Measurements from ENCODE around the gene ZNF563. TPM values are rescaled to one million over a fixed set of nuclear protein-coding genes. Genes with fewer than 3 reads are reported as not detected.
"Not testable (repeated sequence)": the region's sequence is repeated elsewhere in the genome, so short reads cannot be mapped to it uniquely, and the experiment has no call there.

ZNF563 gene
- total RNA-seq, 2 experiments from 2014 or later, result 2.4 to 3.3 TPM

DNA sequence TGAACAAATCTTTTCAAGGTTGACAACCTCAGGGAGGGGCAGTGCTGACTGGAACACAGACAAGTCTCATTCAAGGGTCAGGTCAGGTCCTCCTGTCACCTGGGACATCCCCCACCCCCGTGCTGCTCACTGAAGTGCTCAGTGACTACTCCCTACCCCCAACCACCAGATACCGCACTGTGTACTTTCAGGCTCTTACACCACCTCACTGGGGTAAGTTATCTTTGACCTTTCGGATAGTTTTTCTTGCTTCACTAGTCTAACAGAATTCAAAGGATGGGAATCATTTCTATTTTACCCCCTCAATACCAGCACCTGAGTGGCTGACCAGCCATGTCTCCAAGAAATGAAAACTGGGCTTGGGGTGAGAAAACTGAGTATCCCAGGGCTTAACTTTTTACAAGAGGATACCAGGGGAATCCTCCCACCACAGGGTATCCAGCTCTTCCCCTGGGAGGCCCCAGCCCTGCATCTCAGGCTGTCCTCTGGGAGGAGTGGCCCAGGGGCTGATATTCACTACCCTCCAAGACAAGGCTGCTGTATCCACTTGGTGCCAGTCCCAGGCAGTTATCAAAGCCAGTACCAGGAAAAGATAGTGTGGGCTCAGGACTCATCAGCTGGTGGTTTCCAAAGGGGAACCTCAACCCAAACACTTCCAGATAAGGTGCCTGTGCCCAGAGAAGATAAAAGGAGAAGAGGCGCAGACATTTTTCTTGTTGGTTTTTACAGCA is 2.1 kb downstream of the ZNF563 start:
- CTCF ChIA-PET, result interaction anchor here (1.5 kb wide), 1 partner anchor 34 kb away, joined by 4 read pairs; the partner anchor contains the start of gene ZNF442
- Mint-ChIP-seq H3K36me3 (peaks cover 22% of the 10 kb centered on the region), H3K27ac (peak overlapping the region; percentile 10), H3K4me1 (peaks cover 28% of the 10 kb centered on the region), H3K9me3 (ENCODE audit: low read depth) (no peaks in the 10 kb centered on the region), H3K27me3 (no peaks in the 10 kb centered on the region), H3K4me3 (peak overlapping the region; percentile 94)
- DNase-seq (peak; percentile 53), ATAC-seq (no peak)

- CTCF ChIA-PET, result no interaction called here
- Mint-ChIP-seq H3K4me1 (peaks cover 28% of the 10 kb centered on the region), H3K27ac (no peak overlapping the region)
These were observed 3.1 kb downstream of the ZNF563 start for GRCh38 chr19:12330340-12330739.

GRCh38 chr19:12325690-12326089 is 7.7 kb downstream of the ZNF563 start:
- Mint-ChIP-seq H3K36me3 (peaks cover 56% of the 10 kb centered on the region), H3K4me1 (peaks cover 2% of the 10 kb centered on the region)
- CTCF ChIA-PET, result no interaction called here

More at GRCh38 chr19:12330340-12330739, 3.1 kb downstream of the ZNF563 start:
- ATAC-seq (no peak), DNase-seq (no peak)
- H3K36me3 Mint-ChIP-seq, result peaks cover 31% of the 10 kb centered on the region
- no peak overlapping the region for H3K4me3 Mint-ChIP-seq
- peaks cover 2% of the 10 kb centered on the region for H3K9me3 Mint-ChIP-seq (ENCODE audit: low read depth)
- no peaks in the 10 kb centered on the region for H3K27me3 Mint-ChIP-seq

DNA sequence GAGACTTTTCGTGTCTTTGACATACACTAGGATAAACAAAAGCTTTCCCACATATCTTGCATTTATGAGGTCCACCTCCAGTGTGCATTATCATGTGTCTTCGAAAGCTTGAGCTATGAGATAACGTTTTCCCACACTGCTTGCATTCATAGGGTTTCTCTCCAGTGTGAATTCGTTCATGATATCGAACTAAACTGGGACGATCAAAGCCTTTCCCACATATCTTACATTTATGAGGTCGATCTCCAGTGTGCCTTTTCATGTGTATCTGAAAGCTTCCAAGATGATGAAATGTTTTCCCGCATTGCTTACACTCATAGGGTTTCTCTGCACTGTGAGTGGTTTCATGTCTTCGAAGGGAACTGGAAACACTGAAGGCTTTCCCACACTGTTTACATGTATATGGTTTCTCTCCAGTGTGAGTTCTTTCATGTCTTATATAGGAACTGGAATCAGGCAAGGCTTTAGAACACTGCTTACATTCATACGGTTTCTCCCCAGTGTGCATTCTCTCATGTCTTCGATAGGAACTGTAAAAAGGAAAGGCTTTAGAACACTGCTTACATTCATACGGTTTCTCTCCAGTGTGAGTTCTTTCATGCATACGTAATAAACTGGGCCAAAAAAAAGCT is 14.5 kb downstream of the ZNF563 start:
- CTCF ChIA-PET, result interaction anchor here (0.7 kb wide), 1 partner anchor 14 kb away, joined by 3 read pairs; the partner anchor contains the start of gene ZNF563
- H3K27ac Mint-ChIP-seq, result no peak overlapping the region

More at GRCh38 chr19:12325690-12326089, 7.7 kb downstream of the ZNF563 start:
- DNase-seq, result no peak
- H3K9me3 Mint-ChIP-seq (ENCODE audit: low read depth), result peaks cover 9% of the 10 kb centered on the region
- H3K4me3 Mint-ChIP-seq, result no peak overlapping the region
- no peak for ATAC-seq
- no peak overlapping the region for H3K27ac Mint-ChIP-seq
- H3K27me3 Mint-ChIP-seq, result no peaks in the 10 kb centered on the region

GRCh38 chr19:12314553-12314952 is 18.9 kb downstream of the ZNF563 start:
- CTCF ChIA-PET, result interaction anchor here (0.5 kb wide), 1 partner anchor 12 kb away, joined by 3 read pairs; no protein-coding TSS in a partner anchor
- no peak overlapping the region for H3K4me3 Mint-ChIP-seq
- H3K9me3 Mint-ChIP-seq (ENCODE audit: low read depth), result peaks cover 33% of the 10 kb centered on the region
- no peak for ATAC-seq
- H3K27ac Mint-ChIP-seq, result no peak overlapping the region
- DNase-seq, result no peak
- no peaks in the 10 kb centered on the region for H3K27me3 Mint-ChIP-seq
- peaks cover 39% of the 10 kb centered on the region for H3K36me3 Mint-ChIP-seq
- peaks cover 3% of the 10 kb centered on the region for H3K4me1 Mint-ChIP-seq

More for the DNA sequence above, 14.5 kb downstream of the ZNF563 start:
- Mint-ChIP-seq H3K4me1 (peaks cover 3% of the 10 kb centered on the region), H3K27me3 (no peaks in the 10 kb centered on the region), H3K9me3 (ENCODE audit: low read depth) (peaks cover 36% of the 10 kb centered on the region), H3K4me3 (no peak overlapping the region), H3K36me3 (peaks cover 64% of the 10 kb centered on the region)
- DNase-seq (no peak), ATAC-seq (no peak)

- H3K27ac Mint-ChIP-seq; H3K4me1 Mint-ChIP-seq; H3K4me3 Mint-ChIP-seq; CTCF ChIA-PET; H3K27me3 Mint-ChIP-seq; DNase-seq; H3K9me3 Mint-ChIP-seq (ENCODE audit: low read depth); ATAC-seq: not testable (repeated sequence)
- peaks cover 12% of the 10 kb centered on the region for H3K36me3 Mint-ChIP-seq
These were observed 24.5 kb downstream of the ZNF563 start for GRCh38 chr19:12308891-12309290.

GRCh38 chr19:12295191-12295590 is 38.2 kb downstream of the ZNF563 start:
- H3K27me3 Mint-ChIP-seq, result no peaks in the 10 kb centered on the region
- H3K36me3 Mint-ChIP-seq, result peaks cover 34% of the 10 kb centered on the region
- DNase-seq (no peak), ATAC-seq (no peak)
- peak overlapping the region; percentile 98 for H3K4me3 Mint-ChIP-seq
- CTCF ChIA-PET, result interaction anchor here (0.8 to 1.8 kb wide), 2 partner anchors 38 to 146 kb away, joined by 4 read pairs; partner anchors contain the start of genes ZNF443 and ZNF563
- peak overlapping the region; percentile 99 for H3K27ac Mint-ChIP-seq
- H3K9me3 Mint-ChIP-seq (ENCODE audit: low read depth), result peaks cover 2% of the 10 kb centered on the region
- H3K4me1 Mint-ChIP-seq, result peaks cover 27% of the 10 kb centered on the region

DNA sequence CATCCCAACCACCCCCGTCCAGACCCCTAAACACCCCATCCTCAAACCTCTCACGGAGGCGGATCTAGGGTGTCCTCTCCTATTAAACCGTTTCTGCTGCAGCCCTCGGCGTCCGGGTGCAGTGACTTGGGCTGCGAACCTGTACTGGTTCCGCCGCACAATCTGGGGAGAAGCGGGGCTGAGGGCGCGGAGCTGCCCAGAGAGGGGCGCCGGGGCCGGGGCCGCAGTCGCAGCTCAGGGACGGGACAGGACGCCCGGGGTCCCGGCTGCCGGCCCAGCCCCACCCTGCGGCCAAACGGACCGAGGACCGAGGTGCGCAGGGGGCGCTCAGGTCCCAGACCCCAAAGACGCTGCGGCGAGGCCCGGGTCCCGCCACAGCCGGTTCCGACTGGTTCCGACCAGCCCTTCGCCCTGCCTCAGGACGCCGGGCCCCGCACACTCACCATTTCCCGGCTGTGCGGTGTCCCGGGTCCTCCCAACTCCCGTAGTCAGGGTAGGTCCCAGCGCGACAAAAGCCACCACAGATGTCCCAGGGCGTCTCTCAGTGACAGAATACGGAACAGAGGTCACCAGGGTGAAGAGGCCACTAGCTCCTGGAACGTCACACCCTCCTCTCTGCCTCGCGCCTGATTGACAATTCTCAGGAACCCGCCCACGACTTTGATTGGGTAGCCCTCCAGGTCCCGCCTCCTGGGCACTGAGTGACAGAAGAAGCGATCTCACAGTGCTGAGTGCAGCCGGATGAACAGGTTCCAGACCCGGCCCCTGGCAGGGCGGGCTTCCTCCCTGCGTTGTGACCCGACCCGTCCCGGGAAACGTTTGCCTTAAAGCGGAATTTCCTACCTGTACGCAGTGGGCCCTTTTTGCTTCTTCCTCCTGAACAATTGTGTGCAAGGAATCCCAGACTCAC is 38.9 kb downstream of the ZNF563 start, which contains the start of gene ZNF44:
Gene ZNF44, minus strand, starts transcription at position 635 of the 910 bp plus-strand sequence. Its CDS starts 189 bp downstream, at position 446.
- CTCF ChIA-PET, result interaction anchor here (0.6 to 1.8 kb wide), 3 partner anchors 39 to 1792 kb away, joined by 4 to 5 read pairs (median 4); partner anchors contain the start of genes KEAP1, ZNF443 and ZNF563
- peak; percentile 99 for DNase-seq
- H3K4me3 Mint-ChIP-seq, result peak within 1 kb of the TSS; percentile 98
- no peaks in the 10 kb centered on the region for H3K27me3 Mint-ChIP-seq
- peaks cover 39% of the 10 kb centered on the region for H3K36me3 Mint-ChIP-seq
- H3K9me3 Mint-ChIP-seq (ENCODE audit: low read depth), result peaks cover 2% of the 10 kb centered on the region
- peak; percentile 98 for ATAC-seq
- peak within 1 kb of the TSS; percentile 99 for H3K27ac Mint-ChIP-seq
- peaks cover 32% of the 10 kb centered on the region for H3K4me1 Mint-ChIP-seq

DNA sequence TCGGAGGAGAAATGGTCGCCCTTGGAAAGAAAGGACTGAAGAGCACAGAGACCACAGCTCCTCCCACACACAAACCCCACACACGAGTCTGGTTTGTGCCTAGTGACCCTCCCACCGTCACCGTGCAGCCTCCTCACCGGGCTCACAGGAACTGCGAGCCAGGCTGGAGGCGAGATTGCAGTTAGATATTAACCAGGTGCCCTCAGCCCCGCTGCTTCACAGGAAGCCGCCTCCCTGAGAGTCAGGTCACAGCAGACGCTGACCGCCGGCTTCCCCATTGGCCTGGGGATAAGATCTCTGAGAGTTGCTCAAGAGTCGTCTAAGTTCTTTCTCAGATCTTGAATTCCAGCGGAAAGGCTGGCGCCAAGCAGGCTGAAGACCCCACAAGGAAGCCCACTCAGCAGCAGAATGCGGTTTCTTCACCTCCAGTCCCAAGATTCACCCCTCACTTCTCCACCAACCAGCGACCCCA is 39.6 kb downstream of the ZNF563 start:
- Mint-ChIP-seq H3K4me3 (peak overlapping the region; percentile 98), H3K4me1 (peaks cover 38% of the 10 kb centered on the region), H3K27me3 (no peaks in the 10 kb centered on the region), H3K9me3 (ENCODE audit: low read depth) (peaks cover 2% of the 10 kb centered on the region), H3K36me3 (peaks cover 44% of the 10 kb centered on the region), H3K27ac (peak overlapping the region; percentile 97)
- DNase-seq, result peak; percentile 81
- CTCF ChIA-PET, result interaction anchor here (0.6 to 1.8 kb wide), 2 partner anchors 147 to 1791 kb away, joined by 4 to 5 read pairs; partner anchors contain the start of genes KEAP1 and ZNF443
- ATAC-seq, result peak; percentile 6

DNA sequence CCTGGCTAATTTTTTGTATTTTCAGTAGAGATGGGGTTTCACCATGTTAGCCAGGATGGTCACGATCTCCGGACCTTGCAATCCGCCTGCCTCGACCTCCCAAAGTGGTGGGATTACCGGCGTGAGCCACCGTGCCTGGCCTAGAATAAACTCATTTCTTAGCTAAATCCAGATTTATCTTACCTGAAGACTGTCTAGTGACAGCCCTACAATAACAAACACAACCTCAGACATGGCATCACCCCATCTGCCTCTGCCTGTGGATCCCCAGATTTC is 43.7 kb downstream of the ZNF563 start:
- Mint-ChIP-seq H3K4me1 (peaks cover 39% of the 10 kb centered on the region), H3K27ac (peak overlapping the region; percentile 93), H3K36me3 (peaks cover 60% of the 10 kb centered on the region), H3K27me3 (no peaks in the 10 kb centered on the region), H3K9me3 (ENCODE audit: low read depth) (peaks cover 2% of the 10 kb centered on the region), H3K4me3 (peak overlapping the region; percentile 60)
- ATAC-seq, result no peak
- CTCF ChIA-PET, result interaction anchor here (0.7 kb wide), 1 partner anchor 197 kb away, joined by 4 read pairs; no protein-coding TSS in a partner anchor
- no peak for DNase-seq

DNA sequence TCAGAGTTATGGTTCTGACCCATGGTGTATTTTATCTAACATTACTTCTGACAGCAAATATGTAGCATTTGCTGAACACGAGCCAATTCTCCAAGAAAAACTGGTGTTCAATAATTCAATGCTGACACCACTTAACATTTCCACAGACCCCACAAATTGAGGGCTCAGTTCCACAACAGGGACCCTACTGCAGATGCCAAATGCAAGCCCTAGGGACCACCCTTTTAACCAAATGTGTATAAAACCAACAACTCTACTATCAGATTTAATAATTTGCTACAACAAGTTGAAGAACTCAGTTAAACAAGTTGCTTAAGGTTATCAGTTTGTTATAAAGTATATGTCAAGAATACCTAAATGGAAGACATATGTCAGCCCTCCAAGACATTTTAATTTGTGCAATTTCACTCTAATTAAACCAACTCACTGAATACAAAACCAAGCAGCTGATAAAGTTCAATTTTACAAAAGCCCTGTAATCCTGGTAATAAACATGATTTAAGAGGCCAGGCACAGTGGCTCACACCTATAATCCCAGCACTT is 45.4 kb downstream of the ZNF563 start:
- Mint-ChIP-seq H3K27me3 (no peaks in the 10 kb centered on the region), H3K4me1 (peaks cover 28% of the 10 kb centered on the region), H3K4me3 (no peak overlapping the region), H3K36me3 (peaks cover 65% of the 10 kb centered on the region), H3K27ac (peak overlapping the region; percentile 46), H3K9me3 (ENCODE audit: low read depth) (peaks cover 3% of the 10 kb centered on the region)
- DNase-seq, result no peak
- ATAC-seq, result no peak
- CTCF ChIA-PET, result no interaction called here

- Mint-ChIP-seq H3K27me3 (no peaks in the 10 kb centered on the region), H3K36me3 (peaks cover 72% of the 10 kb centered on the region), H3K9me3 (ENCODE audit: low read depth) (peaks cover 18% of the 10 kb centered on the region), H3K4me3 (no peak overlapping the region), H3K27ac (no peak overlapping the region), H3K4me1 (peaks cover 12% of the 10 kb centered on the region)
- CTCF ChIA-PET, result no interaction called here
- no peak for DNase-seq
- ATAC-seq, result no peak
These were observed 48.8 kb downstream of the ZNF563 start for GRCh38 chr19:12284631-12285030.

Measured in activated CD8-positive, alpha-beta memory T cell treated with anti-CD3 and anti-CD28 coated beads, Interleukin-2, amount 10 ng/mL, durations not matched to agents 7 days and 5 days (primary cell).